Activated CD4-positive, alpha-beta T cell treated with anti-CD3 and anti-CD28 coated beads, Interleukin-2, amount 50 U/mL, for 48 hours (primary cell): ENCODE measurements around the gene LDHAL6B.
A peak's percentile ranks its signal among the peaks of the same experiment; 100 is the strongest.

Experiments
- DNase-seq, 2 experiments: peaks; one replicate each; pipeline ENCODE4 v3.0.0-alpha.2; 2020

The LDHAL6B gene

DNA sequence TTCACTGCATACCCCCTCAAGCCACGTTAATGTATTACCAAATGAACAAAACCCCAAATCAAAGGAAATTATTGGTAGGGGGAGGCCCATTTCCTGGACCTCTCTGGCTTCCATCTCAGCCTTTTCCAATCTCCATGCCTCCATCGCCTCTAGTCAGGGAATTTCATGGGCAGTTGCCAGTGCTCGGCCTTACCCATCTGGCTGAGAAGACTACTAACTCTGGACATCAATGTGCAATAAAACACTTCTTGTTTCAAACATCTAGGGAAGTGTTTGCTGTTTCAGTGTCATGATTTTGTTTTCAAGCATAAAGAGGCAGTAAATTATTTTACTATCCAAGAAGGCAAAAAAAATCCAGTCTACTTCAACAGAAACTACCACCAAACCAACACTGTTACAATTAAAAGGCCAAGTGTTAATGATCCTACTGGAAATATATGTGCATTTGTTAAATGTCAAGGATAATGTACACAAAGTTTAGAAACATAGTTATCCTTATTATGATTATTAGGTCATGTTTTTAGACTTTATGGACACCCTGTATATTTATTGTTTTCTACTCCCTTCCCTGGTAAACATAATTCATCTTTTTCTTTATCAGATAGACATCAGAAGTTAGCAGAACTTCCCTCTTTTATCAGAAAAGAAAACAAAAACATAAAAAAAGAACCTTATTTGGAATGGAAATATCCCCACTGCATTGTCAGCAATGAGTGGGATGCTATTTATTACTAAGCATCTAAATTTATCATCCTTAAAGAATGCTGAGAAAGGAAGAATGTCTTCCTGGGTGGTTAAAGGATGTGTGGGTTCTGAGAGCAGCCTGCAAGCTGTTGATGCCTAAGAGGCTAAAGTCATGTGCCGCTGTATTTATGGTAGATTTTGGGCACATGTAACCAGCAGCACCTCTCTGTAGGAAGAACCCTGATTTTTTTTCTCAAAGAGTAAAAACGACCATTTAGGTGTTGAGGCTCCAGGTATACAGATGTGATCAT is 15.2 kb downstream of the LDHAL6B start:
- no peak for DNase-seq

DNA sequence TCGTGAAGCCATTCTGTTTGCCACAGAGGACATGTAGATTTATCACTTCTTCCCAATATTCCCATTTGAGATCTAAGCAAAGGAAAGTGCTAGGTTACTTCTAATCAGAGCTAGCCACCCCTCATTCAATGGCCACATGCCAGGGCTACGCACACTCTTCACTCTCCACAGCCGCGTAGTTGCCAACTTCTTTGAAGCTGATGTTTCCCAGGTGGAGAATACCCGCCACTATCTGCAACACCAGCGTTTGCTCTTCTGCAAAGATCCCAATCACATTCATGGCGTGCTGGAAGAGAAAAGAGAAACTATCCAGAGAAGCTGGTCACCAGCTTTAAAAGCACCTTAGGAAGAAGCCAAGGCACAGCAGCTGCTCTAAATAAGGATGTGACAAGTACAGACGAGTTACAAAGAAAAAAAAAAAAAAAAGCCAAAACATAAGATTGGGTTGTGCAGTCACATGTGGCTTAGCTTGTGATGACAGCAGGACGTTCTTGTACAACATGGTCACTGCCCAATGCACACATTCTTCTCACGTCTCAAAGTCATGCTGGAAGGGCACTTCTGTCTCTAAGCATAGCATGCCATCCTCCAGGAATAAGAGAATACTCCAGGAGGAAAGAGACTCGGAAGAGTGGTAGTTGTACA is 16.4 kb downstream of the LDHAL6B start:
- DNase-seq, result no peak

DNA sequence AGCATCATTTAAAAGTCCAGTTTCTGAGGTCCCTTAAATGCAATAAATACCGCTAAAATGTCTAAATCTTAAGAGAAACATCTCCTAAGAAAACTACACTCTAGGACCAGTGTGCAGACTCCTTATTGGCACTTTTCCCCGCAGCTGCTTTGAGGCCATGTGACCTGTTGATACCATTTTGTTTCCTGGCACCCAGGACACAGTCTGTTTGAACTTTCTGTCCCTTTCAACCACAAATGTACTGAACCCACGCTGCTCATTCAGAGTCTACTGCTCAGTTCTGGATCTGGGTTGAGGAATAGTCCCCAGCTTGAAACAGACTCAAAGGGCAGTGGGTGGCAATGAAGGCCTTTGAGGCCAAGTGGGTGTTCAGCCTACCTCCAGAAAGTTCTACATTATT is 17.1 kb downstream of the LDHAL6B start:
- no peak for DNase-seq

DNA sequence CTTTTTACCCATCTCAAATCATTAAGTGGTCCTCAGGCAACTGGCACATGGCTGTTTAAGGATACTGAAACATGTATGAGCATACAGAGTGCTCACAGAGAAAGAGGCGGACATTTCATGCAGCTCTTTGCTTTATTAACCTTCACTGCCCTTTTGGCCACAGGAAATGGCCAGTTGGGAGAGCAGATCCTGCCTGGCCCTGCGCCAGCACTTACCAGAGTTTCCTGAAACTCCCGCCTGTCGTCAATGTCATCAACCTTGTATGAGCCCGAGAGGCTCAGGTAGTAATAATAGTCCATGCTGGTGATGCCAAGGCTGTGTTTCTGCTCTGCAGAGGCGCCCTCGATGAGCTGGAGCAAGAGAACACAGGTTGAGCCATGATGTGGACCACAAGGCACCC is 17.8 kb downstream of the LDHAL6B start:
- DNase-seq, result no peak

DNA sequence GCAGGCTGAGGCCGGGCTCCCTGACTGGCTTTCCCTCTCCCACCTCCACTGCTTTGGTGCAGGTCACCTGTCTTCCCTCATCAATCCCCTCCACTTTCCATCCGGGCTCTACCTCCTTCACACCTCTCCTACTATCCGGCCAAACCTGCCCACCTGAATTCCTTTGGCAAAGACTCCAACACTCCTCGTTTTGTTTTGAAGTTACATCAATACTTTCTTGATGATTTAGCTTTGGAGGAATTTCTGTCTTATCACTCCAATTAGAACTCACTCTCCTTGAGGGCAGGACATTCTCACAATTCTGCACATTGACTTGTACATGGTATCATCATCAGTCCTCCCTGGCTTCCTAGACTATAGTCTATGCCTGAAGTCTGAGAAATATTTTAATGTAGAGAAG is 20.4 kb downstream of the LDHAL6B start:
- no peak for DNase-seq

DNA sequence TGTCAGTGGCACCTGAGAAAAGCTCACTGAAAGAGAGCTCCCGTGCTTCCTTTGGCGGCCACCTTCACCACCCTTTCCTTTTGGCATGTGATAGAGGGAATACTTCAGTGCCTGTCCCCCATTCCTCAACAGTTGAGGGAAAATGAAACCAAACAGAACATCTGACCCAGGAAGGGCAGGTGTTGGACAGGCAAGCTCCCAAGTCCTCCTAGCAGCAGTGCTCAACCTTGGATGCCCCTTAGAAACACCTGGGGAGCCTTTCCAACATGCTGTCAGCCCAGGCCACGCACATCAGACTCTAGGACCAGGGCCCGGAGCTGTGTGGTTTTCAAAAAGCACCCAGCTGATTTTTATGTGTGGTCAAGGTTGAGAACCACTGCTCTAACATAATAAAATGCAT is 22.4 kb downstream of the LDHAL6B start:
- no peak for DNase-seq

DNA sequence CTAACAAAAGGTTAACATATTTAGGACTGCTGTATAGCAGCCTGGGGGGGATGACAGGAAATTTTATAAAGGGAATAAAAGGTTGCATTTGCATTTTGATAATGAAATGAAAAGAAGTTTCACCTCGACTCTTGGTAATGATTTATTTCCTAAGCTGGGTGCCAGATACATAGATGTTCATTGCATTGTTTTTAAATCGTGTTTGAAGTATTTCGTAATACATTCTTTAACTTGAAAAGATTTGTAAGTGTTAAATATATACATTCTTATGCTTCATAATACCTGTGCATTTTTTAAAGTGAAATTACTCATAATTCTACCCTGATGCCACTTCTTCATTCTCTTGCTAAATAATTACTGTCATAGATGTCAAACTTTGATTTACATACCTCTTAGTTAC is 22.8 kb downstream of the LDHAL6B start:
- DNase-seq, result no peak

DNA sequence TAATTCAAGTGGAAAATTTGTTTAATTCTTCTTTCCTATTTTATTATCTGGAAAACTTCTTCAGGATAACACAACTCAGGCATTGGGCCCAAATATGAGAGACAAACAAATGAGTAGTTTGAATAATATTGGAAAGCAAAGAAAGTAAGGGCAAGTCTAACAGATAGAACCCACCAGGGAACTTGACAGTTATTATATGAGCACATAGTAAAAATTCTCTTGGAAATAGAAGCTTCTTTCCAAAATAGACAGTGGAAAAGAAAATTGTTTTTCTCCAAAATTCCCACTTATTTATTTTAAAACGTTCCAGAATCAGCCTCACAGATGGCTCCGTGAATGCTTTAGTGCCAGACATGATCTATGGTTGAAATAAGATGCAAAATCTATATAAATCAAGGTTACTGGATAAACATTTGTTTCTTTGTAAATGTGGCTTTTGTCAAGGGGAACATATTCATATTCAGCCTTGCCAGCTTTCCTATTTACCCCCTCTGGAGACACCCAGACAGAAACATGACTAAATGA is 23.9 kb downstream of the LDHAL6B start:
- no peak for DNase-seq

DNA sequence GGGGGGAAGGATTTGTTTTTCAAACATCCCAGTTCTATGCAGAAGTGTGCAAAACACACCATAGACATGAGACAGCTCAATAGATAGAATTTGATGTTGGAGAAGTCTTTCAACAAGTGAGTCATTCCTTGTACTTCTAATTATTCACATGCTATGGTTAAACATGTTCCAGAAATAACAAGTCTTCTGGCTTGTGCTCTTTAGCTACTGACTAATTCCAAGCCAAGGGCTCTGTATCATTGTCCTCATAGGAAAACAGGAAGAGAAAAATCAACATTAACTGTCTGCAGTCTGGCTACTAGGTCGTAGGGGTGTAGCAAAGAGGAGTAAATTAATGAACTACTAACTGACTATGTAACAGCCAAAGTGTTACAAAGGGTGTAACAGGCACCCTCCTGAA is 25.8 kb downstream of the LDHAL6B start:
- DNase-seq, result no peak

DNA sequence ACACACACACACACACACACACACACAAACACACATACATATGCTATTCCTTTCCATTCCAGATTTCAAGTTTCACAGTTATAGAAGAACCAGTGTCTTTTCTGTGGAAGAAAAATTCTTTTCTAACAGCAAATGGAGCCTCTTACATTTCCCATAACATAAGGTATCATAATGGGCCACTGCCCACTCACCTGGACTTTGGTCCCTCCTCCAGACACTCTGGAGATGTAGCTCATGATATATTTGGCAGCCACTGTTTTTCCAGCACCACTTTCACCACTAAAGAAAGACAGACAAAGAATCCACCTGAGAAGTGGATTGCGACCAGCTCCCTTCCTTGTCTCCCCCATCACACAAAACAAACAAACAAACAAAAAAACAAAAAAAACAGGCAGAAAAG is 29.8 kb downstream of the LDHAL6B start:
- DNase-seq, result no peak

DNA sequence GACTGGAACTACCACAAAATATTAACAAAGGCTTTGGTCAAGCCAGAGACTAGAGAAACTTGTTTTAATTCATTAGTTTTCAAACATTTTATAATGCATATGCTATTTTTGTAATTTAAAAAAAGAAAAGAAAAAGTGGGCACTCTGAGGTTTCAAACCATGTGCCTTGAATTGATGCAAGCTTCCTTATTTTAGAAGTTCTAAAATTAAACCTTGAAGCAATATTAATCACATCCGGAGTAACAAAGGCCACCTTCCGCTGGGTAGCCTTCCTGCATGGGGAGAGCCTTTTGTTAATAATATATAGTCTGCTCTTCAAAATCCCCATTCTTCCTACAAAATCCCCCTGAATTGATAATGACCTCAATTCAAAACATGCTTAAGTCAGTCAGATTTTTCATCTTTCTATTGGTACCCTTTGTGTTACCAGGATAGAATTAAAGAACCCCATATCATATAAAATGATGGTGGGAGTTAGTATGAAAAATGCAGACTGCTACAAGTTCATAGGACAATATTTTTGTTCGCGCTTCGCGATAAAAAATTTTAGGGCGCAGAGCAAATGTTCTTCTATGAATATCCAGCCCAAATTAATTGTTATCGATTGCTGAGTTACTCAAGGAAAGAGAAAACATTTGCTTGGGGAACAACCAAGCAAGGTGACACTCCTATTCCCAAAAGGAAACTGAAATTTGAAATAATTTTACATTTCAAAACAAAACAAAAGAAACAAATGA is 30.6 kb downstream of the LDHAL6B start:
- no peak for DNase-seq

DNA sequence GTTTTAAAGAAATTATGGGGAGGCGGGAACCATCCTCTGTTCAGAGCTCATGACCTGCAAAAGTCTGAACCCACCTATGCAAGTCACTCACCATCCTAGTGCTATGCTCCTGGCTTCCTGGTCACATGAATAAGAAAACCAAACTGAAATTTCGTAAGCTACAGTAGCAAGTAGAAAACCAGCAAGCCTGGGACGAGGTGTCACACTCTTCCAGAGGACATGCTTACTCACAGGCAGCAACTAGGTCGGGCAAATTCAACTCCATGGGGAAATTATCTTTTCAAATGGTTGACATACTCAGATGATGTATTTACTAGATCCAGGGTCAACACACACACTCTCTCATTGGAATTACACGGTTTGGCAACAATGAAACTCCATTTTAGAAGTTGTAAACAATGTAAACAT is 31.3 kb downstream of the LDHAL6B start:
- DNase-seq, result no peak

DNA sequence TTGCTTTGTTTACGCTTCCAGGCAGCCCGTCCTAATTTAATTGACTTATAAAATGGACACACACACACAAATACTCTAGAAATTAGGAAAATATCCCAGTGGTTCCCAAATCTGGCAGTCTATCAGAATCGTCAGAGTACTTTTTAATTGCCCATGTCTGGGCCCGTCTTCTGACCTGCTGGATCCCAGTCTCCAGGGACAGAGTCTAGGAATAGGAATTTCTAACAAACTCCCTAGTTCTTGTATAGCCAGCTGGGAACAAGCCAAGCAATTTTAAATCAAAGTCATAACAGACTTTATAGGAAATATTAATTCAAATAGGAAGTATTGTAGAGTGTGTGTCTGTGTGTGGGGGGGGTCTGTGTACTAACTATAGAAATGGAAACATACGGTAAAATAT is 33.4 kb downstream of the LDHAL6B start:
- DNase-seq, result no peak

DNA sequence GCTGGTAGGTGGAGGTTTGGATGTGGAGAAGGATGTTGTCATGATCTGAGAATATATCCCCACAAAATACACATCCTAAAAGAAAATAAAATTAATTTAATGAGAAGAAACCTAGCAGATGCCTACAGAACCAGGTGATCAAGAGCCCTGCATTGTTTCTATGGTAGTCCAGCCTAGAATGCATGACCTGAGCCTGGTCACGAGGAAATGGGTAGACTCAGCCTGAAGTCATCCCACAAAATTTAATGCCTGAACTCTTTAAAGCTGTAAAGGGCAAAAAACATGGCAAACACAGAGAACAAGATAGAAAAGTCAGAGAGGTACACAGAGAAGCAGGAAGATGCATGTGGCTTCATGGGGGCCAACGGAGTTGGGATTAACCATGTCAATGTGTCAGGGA is 36.0 kb downstream of the LDHAL6B start:
- DNase-seq, result no peak

DNA sequence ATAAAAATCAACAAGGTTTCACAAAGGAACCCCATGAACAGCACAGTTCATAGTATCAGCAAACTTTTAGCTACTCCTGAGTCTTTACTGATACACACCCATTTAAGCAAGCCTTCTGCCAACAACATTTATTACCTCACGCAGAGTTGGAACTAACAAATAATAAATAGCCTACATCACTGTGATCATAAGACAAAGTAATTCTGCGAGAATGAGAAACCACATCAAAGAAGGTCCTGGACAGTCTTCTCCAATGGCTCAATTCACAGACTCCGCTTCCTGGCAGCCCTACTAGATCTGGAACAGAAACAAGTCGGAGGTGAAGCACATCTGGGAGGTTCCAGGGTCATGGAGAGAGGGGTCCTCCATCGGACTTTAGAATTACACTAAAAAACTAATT is 37.0 kb downstream of the LDHAL6B start:
- no peak for DNase-seq

DNA sequence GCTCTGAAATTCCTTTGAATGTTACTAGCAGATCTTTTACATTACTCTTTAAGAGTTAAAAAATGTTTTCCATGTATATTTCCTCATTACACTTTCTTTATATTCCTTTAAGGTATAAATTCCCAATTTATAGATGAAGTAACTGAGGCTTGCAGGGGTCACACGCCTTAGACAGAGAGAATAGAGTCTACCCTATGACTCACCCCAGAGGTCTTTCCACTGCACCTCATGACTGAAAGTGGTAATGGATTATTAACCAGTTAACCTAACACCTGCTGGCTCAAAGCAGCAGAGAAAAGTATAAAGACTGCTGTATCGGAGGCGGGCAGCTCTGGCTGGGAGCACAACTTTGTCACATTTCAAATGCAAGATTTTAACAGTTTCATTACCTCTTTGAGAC is 37.7 kb downstream of the LDHAL6B start:
- DNase-seq, result no peak

DNA sequence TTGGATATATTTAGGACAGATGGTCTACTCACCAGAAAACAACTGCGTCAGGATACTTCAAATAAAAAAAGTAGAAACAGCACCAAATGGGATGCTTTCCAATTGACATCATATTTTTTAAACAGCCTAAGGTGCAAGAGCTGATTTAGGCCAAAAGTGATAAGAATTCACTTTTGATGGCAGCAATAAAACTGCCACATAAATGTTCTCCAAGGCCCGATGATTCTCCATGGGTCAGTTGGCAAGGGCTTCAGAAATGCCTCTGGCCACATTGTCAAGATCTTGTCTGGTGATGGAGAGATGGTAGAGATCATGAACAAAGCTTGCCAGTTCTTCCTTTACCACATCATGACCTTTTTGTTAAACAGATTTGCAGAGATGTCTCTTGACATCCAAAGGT is 38.9 kb downstream of the LDHAL6B start:
- no peak for DNase-seq

DNA sequence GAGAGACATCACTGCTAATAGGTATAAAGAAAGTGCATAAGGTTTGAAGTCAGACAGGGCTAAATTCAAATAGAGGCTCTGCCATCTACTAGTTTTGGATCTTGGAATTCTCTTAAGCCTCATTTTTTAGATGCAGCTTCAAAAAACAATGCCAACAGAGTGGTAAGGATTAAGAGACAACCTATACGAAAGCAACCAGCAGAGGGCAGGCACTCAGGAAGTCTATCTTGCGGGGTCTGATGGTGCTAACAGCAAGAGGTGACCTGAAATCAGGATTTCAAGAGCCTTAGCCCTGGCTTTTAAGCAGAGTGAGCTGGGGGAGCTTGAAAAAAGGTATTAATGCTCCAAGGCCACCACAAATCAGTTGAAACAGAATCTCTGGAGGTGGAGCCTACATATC is 40.7 kb downstream of the LDHAL6B start:
- peak; percentile 29 to 59 for DNase-seq

DNA sequence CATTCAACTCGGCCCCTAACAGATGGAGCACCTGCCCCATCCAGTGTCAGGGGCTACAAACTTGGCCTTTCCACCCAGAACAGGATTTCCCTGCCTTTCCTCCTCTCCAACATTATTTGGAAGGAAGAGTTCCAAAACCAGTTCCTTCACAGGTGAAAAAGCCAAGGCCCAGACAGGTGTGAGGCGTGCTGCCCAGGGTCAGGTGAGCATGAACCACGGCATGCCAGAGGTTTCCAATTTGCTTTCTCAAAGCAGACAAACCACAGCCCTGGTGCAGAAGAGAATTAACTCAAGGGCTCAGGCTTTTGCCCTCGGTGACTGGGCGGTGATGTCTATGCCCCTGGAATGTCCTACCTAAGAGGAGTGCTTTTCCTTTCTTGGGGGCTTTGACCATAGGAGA is 43.2 kb downstream of the LDHAL6B start:
- no peak for DNase-seq

DNA sequence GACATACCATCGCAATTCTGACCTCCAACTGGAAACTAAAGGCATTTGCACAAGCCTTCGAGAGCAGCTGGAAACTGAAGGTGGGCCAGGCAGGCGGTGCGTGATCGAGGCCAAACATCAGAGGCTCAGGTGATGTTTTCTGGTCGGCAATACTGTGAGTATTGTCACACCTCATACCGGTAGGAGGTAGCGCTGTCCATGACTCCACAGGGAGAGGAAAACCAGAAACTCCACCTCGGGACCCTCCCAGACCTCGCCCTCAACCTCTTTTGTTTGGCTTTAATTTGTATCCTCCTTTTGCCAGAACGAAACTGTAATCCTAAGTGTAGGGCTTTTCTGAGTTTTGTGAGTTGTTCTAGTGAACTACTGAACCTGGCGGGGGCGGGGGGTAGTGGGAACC is 43.6 kb downstream of the LDHAL6B start:
- DNase-seq, result no peak

DNA sequence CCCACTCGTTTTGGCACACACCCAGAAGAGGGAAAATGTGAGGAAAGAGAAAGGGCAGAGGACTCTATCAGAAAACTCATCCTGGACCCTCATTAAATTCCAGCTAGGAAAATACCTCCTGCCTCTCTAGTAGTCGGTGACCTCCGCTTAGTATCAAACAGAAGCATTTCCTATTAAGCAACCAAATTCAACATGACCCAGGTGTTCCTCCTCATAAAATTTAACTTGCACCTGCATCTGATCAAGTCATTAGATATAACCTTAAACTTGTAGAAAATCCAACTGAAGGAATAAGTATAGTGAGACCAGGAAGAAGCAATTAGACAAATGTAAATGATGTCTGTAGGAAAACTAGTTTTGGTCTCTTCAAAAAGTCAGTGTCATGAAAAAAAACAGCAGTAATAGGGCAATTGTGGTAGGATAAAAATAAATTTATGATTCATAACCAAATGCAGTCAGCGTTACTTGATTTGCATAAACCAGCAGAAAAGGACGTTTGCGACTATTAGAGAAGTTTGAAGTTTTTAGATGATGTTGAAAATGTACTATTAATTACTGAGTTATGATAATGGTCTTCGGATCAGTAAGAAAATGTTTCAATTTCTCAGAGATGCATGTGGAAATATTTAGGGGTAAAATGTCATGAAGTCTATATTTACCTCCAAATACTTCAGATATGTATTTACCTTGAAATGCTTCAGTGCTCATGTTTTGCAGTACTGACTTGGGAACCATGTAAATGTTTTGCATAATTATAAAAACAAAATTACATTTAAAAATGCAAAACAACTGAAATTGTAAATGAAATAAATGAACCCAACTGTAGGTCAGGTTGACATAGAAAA is 44.6 kb downstream of the LDHAL6B start:
- DNase-seq, result no peak

DNA sequence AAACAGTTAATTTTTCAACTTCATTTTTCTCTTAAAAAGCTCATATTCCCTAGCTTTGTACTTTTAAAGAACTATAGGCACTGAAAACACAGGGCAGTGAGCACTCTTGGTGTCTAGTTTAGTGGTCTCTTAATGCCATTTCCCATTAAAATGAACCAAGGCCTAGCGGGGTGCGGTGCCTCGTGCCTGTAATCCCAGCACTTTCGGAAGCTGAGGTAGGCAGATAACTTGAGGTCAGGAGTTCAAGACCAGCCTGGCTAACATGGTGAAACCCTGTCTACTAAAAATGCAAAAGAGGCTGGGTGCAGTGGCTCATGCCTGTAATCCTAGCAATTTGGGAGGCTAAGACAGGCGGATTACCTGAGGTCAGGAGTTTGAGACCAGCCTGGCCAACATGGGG is 45.5 kb downstream of the LDHAL6B start:
- no peak for DNase-seq
